ENCODE results near the gene LDB2. TPM values are rescaled to one million over a fixed set of nuclear protein-coding genes. Genes with fewer than 3 reads are reported as not detected.
"Not testable (repeated sequence)": the region's sequence is repeated elsewhere in the genome, so short reads cannot be mapped to it uniquely, and the experiment has no call there.

LDB2 gene
- total RNA-seq, 1 donor from 2014 or later = 155 TPM

GRCh38 chr4:16569790-16570189 lies 328.7 kb downstream of the LDB2 start:
- DNase-seq (ENCODE audit: low read depth, low spot score) = no peak

GRCh38 chr4:16557316-16557715 lies 341.1 kb downstream of the LDB2 start:
- DNase-seq (ENCODE audit: low read depth, low spot score) = not testable (repeated sequence)

DNA sequence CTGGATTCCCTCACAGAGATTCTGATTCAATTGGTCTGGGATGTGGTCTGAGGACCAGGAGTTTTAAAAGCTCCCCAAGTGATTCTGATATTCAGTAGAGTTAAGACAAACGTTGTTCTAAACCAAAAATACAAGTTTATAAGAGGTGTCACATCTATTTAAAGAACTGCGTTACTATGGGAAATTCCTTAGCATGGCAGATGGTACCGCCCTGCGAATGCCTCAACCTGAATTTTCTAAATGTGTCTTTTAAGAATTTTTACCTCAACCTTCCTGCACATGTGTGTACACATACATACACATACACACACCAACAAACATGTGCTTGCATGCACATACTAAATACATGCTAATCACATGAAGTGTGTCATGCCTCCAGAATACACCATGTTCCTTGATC lies 343.3 kb downstream of the LDB2 start:
- DNase-seq (ENCODE audit: low read depth, low spot score) = no peak

- DNase-seq (ENCODE audit: low read depth, low spot score) = no peak
Observed at GRCh38 chr4:16550531-16550930, 347.9 kb downstream of the LDB2 start.

DNA sequence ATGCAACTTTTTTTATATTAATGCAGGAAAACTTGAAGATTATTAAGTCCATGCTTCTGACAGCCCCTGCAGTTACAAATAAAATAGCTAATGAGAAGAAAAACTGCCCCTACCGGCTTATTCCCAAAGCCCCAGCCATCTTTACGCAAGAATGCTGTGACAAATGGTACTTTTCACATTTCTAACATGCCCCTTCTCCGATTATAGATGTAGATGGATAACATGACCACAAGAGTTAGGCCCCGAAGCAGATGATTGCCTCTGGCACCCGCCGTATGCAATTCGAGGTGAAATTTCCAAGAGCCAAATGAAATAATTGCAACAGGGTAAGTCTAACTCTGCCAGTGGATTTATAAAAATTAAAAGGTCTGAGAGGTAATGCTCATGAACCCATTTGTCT lies 352.8 kb downstream of the LDB2 start:
- no peak for DNase-seq (ENCODE audit: low read depth, low spot score)

- DNase-seq (ENCODE audit: low read depth, low spot score) = no peak
Observed at GRCh38 chr4:16544869-16545268, 353.6 kb downstream of the LDB2 start.

GRCh38 chr4:16544251-16544721 lies 354.2 kb downstream of the LDB2 start:
- no peak for DNase-seq (ENCODE audit: low read depth, low spot score)

DNA sequence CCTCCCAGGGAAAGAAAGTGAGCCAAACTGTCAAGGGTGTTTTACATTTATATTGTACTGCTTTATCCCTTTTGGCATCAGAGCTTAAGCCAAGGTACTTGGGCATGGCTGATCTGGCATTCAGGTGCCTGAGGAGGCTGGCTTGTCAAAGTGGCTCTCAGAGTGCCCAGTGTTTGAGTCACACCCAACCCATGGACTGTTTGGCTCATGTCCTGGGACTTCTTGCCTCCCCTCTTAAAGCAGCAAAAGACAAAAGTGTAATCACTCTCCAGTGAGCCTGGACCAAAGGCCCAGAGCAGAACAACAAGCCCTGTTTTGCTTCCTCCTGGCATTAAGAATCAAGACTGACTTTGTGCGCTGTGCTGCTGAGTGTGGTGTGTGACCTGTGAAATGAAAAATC lies 360.5 kb downstream of the LDB2 start:
- no peak for DNase-seq (ENCODE audit: low read depth, low spot score)

- DNase-seq (ENCODE audit: low read depth, low spot score) = peak; percentile 85
Observed at GRCh38 chr4:16532240-16532970, 366.0 kb downstream of the LDB2 start.

GRCh38 chr4:16530688-16531635 lies 367.5 kb downstream of the LDB2 start:
- DNase-seq (ENCODE audit: low read depth, low spot score) = no peak

DNA sequence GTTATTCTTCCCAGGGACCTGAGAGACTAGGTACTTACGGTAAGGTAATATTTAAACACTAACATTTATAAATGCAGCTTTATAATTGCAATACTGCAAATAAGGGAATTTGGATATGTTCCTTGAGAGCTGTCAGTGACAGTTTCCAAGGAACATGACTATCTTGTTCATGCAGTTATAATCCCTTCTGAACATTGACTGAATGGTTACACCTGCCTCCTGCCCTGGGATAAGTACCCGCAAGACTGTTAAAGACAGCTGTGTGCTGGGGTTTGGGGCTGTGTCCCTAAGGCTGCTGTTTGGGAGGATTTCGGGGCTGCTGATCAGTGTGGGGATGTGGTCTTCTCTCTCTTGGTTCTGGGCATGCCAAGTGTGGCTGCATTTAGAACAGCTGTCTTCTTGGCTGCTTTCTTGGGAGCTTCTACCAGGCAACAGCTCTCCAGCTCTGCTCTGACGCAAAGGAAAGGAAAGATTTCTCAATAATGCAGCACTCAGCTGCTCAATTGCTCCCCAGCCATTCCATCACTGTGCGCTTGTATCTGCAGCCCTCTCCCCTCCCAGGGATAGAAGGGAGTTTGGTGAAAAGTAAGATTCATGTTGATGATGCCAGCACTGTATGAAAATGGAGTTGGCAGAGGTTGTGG lies 373.4 kb downstream of the LDB2 start:
- DNase-seq (ENCODE audit: low read depth, low spot score) = no peak

DNA sequence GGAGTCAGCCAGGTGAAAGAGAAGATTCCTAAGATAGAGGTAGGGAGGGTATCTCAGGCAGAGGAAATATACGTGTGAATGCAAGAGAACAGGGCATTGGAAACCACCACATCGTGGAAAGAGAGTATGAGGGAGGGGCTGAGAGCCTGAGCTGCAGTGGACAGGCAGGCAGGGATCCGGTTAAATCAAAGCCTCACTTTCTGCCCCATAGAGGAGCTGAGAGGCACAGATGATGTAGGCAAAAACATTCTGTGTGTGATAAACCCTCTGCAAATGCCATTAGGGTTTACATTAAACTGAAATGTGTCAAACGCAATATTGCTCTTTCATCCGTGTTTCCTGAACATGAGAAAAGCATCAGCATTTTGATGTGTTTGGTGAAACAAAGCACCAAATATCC lies 374.0 kb downstream of the LDB2 start:
- no peak for DNase-seq (ENCODE audit: low read depth, low spot score)

DNA sequence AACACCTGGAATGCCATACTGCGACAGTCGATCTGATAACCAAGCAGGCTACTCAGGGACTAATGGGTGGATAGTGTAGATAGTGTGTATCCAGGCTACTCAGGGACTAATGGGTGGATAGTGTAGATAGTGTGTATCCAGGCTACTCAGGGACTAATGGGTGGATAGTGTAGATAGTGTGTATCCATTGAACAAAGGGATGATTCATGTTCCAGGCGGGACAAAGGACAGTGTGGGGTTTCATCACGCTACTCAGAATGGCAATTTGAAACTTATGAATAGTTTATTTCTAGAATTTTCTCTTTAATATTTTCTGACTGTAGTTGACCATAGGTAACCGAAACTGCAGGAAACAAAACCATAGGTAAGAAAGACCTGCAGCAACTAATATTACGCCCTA lies 374.9 kb downstream of the LDB2 start:
- DNase-seq (ENCODE audit: low read depth, low spot score) = not testable (repeated sequence)

DNA sequence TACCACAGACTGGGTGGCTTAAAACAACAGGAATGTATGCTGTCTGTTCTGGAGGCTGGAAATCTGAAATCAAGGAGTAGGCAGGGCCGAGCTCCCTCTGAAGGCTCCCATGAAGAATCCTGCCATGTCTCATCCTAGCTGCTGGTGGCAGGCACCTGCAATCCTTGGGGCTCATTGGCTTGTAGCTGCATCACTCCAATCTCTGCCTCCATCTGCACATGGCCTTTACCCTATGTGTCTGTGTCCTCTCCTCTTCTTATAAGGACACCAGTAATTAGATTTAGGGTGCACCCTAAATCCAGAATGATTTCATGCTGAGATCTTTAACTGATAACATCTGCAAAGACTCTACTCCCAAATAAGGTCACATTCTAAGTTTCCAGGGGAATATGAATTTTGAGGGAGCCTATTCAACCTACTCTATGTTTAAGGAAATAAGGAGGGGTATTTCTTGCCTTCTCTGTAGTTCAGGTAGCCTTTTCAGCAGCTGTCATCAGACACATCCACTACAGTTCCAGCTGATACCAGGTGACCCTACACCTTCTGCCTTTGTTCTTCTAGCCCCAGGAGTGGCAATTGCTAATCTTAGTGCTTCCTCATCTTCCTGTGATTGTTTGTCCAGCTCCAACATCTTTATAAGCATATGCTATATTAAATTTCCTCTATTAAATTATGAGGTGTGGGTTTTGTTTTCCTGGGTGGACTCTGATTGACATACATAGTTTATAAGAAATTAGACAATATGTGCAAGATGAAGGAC lies 377.1 kb downstream of the LDB2 start:
- DNase-seq (ENCODE audit: low read depth, low spot score) = no peak

- DNase-seq (ENCODE audit: low read depth, low spot score) = peak; percentile 62
Observed at GRCh38 chr4:16516796-16517439, 381.5 kb downstream of the LDB2 start.

DNA sequence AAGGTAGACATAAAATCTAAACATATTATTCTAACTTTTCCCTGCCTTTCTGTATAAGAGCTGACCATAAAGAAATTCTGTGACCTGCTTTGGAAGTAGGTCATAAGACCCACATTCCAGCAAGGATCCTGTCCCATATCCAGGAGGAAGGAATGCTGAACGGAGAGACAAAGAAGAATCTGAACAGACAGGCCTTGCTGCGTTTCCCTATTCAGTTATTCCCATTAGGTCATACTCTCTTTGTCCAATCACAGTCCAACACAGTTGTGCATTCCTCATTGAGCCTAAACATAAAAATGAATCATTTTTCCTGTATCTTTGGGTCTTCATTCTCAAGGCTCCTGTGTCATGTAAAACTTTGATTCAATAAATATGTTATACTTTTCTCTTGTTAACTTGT lies 384.6 kb downstream of the LDB2 start:
- DNase-seq (ENCODE audit: low read depth, low spot score) = peak; percentile 49

GRCh38 chr4:16508968-16509367 lies 389.5 kb downstream of the LDB2 start:
- DNase-seq (ENCODE audit: low read depth, low spot score) = no peak

- no peak for DNase-seq (ENCODE audit: low read depth, low spot score)
Observed at GRCh38 chr4:16505726-16506125, 392.7 kb downstream of the LDB2 start.

DNA sequence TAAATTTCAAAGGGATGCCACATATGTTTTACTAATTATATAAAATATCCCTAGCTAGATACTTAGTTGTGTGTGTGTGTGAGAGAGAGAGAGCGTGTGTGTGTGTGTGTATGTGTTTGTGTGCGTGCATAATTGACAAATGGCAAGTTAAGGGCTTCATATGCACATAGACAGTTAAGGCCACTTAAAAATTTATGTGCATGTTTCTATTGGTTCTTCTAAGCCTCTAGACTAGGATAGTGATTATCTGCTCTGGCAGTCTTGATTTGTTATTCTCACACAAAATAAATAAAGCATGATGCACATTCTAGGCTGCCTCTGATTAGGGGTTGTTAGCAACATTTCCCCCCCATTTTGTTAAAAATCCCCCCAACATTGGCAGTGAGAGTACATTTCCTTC lies 393.2 kb downstream of the LDB2 start:
- DNase-seq (ENCODE audit: low read depth, low spot score) = no peak

DNA sequence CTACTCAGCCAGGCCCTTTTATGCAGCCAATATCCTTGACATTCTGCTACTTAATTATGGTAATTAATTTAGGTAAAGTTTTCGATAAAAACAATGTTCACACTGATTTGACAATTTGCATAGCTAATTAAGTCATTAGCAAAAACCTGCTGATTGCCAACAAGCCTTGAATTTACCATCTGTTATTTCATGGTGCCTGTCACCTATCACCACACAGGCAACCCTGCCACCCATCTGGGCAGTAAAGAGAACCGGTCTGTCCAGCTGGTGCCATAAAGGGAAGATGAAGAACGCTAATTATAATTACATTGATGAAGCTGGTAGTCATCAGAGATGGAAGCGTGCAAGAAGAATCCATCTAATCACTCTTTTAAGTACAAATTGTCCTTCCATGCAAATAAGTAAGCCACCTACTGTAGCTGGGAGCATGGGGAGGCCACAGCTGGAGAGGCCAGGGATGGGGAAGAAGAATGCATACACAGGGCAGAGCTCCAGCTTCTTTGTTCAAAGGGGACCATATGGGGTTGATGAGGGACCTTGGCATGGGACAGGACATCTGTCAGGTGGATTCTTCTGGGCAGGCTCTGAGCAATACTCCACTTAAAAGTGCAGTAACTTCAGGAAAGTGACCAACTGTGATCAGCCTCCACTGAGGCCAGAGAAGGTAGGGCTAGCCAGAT lies 394.9 kb downstream of the LDB2 start:
- DNase-seq (ENCODE audit: low read depth, low spot score) = no peak
